NK-92 (cell line): ENCODE data around the gene SLC12A7.

ENCODE experiments used
- DNase-seq: peaks from one replicate; lab custom pipeline; 2025; ENCODE audit not compliant: unreplicated experiment; lab: John Stamatoyannopoulos, UW

SLC12A7 gene

GRCh38 chr5:1038417-1039209, 73.2 kb downstream of the SLC12A7 start:
- no peak for DNase-seq

DNA sequence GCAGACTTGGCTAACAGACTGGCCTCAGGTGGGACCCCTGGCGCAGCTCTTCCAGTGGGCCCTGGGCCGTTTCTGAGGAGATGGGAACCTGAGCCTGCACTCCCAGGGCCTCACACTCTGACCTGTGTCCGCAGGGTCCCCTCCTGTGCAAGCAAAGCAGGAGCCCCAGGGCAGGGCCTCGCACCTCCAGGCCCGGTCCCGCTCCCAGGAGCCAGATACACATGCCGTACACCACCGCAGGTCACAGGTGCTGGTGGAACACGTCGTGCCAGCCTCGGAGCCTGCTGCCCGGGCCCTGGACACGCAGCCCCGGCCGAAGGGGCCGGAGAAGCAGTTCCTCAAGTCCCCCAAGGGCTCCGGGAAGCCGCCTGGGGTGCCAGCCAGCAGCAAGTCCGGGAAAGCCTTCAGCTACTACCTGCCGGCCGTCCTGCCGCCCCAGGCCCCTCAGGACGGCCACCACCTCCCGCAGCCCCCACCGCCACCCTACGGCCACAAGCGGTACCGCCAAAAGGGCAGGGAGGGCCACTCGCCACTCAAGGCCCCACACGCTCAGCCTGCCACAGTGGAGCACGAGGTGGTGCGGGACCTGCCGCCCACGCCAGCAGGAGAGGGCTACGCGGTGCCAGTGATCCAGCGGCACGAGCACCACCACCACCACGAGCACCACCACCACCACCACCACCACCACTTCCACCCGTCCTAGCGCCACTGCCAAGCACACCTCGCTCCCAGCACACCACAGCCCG, 74.0 kb downstream of the SLC12A7 start:
- DNase-seq, result no peak

- no peak for DNase-seq
These were observed 74.7 kb downstream of the SLC12A7 start for GRCh38 chr5:1037123-1037670.

GRCh38 chr5:1036504-1037122, 75.2 kb downstream of the SLC12A7 start:
- DNase-seq, result no peak

DNA sequence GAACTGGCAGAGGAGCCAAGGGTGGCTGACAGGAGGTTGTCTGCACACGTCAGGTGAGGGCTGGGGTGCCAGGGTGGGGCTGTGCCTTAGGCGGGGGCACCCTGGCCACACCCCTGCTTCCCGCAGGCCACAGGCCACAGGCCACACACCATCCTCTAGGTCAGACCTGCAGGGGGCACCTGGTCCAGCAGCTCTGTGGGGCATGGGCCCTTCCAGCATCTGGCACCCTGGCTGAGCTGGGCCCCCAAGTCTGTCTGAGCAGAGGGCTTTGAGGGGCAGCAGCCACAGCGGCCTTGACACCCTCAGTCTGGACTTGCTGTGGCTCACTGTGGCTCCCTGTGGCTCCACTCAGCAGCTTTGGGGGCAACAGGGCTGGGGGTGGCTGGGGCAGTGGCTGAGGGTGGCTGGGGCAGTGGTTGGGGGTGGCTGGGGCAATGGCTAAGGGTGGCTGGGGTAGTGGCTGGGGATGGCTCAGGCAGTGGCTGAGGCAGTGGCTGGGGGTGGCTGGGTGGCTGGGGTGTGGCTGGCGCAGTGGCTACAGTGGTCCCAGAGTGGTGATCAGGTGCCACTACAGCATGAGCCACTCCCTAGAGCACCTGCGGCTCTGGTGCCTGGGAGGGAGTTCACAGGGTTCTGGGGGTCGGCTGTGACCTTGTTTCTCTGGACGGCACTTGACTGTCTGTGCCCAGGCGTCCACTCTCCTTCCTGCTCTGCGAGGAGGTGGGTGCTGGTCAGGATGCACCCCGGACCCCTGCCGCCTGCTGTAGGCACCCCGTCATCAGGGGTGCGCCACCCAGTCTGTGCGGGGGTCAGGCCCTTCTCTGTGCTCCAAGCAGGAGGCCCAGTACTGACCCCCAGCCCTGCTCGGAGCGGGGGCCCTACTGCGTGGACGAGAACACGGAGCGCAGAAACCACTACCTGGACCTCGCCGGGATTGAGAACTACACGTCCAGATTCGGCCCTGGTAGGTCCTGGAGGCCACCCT, 76.2 kb downstream of the SLC12A7 start:
- no peak for DNase-seq

DNA sequence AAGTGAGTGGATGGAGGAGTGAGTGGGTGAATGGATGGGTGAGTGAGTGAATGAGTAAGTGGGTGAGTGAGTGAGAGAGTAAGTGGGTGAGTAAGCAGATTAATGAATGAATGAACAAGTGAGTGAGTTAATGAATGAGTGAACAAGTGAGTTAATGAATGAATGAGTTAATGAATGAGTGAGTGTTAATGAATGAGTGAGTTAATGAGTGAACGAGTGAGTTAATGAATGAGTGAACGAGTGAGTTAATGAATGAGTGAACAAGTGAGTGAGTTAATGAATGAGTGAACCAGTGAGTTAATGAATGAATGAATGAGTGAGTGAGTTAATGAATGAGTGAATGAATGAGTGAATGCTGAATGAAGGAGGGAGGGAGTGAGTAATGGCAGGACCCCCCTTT, 76.9 kb downstream of the SLC12A7 start:
- DNase-seq, result no peak

- no peak for DNase-seq
These were observed 77.4 kb downstream of the SLC12A7 start for GRCh38 chr5:1034421-1034905.

DNA sequence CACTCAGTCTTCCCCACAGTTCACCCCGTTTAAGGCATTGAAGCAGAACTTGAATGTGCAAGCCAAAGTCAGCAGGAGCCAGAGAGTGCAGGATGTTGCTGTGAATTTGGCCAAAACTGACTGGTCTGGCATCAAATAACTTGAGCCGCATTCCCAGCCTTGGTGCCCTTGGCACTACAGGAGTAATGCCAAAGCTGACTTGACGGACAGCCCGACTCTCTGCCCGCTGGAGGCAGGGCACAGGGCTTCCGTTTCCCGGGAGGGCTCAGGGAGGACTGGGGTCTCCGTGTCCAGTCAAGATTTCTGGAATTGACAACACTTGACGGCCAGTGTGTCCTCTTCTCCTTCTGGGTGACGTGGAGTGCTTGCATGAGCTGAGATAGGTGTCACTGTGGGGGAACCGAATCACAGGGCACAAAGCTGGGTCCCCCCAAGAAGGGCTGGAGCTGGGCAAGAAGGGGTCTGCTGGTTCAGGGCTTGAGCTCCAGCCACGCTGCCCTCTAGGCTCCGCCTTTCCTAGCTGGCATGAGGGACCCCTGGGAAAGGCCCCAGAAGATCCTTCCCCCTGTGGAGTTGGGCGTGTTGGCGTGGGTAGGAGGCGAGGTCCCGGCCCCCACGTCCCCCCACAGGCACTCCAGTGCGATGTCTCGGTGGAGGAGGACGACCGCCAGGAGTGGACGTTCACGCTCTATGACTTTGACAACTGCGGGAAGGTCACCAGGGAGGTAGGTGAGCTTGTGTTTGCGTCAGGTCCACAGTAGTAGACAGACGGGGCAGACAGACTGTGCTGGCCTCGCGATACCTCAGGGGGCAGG, 78.0 kb downstream of the SLC12A7 start:
- DNase-seq, result no peak

GRCh38 chr5:1033178-1033577, 78.7 kb downstream of the SLC12A7 start:
- DNase-seq, result no peak

DNA sequence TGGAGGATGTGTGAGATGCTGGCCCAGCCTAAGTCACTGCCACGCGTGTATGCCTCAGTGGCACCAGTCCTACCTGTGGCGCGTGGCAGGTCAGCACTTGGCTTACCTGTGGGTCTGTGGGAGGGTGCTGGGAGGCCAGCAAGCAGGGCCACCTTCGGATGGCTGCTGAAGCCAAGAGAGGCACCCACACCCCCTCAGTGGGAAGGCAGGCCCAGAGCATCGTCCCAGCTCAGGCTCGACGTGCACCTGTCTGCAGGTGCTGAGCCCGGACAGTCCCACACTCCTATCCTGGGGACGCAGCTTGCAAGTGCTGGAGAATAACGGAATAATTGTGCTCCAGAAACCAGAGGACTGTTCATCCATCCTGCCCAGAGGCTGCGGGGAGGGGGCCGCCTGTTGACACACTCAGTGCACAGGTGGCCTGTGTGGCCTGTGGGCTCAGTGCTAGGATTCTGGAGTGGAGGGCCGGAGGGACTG, 79.3 kb downstream of the SLC12A7 start:
- no peak for DNase-seq

- no peak for DNase-seq
These were observed 79.9 kb downstream of the SLC12A7 start for GRCh38 chr5:1032011-1032410.

DNA sequence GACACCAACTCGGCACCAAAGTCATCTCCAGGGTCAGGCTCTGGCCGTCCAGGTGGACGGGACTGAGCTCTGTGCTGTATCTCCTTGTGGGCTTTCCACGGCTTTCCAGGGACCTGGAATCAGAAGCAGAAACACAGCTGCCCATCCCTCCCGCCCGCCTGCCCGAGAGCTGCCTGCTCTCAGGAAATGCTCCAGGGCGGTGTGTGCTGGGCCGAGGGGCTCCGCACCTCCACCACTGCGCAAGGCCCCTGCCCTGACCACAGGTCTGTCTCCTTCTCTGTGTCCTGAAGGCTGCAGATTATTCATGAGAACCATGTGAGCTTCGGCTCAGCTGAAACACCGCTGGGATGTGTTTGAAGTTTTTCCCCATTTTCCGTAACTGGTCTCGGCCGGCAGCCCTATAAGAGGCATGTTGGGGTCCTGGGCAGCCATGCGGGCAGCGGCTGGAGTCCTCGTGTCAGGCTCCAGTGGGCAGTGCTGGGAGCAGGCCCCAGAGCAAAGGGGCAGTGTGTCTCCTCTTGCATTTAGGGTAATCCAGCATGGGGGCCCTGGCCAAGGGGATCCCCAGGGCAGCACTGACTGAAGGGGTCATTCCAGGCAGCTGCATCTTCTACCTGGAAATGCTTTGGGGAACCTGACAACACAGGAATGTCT, 80.4 kb downstream of the SLC12A7 start:
- no peak for DNase-seq

- no peak for DNase-seq
These were observed 81.0 kb downstream of the SLC12A7 start for GRCh38 chr5:1030801-1031271.

GRCh38 chr5:1029945-1030625, 81.8 kb downstream of the SLC12A7 start:
- no peak for DNase-seq

DNA sequence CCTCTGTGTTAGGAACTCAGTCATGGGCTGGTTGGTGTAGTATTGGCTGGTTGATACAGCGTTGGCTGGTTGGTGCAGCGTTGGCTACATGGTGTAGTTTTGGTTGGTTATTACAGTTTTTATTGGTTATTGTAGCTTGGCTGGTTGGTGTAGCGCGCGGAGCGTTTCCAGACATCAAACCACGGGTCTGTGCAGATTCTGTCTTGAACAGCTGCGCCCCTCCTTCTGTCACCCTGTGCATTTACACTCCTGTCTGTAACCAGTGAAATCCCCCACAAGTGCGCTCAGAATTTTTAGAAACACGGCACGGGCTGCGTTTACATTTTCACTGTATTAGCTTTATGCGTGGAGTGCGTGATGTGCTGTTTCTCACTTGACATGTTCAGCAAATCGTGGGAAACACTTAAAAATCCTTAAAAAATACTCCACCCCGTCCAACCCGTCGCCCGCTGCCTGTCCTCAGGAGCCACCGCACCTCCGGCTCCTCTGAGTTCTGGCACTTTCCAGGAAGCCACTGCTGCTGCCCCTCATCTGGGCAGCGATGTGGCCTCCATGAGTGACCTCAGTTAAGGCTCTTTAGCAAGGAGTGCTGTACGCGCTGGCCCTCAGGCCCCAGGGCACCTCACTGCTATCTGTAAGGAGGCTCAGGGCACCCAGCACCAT, 82.5 kb downstream of the SLC12A7 start:
- DNase-seq, result no peak

DNA sequence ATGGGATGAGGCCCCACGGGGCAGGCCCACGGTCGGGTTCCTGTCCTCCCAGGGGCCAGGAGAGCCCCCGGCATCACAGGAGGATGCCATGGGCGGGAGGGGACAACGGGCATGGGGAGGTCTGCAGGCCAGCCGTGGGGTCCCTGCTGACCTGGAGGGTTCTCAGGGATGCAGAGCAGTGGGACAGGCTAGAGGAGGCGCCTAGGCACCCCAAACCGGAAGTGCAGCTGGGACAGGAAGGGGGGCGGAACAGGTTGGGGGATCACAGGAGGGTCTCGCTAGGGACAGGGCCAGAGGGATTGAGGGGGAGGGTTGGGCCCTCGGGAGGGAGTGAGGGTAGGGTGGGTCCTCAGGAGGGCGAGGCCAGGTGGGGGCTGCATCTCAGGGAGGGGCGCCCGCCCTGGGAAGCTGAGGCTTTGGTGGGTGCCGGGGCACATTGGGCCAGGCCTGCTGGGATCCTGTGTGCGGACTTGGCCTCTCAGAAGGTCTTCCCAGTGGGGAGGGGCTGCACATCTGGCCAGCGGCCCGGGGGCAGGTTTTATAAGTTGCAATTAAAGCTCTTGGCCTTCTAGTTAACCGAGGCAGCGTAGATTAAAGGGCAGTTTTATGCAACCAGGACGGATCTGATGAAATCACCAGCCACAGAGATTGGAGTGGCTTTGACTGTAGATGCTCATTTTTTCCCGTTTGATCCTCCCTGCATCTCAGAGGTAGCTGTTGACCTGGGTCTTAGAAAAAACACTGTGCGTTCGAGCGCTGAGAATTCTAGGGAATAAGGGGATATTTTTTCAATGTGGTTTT, 83.2 kb downstream of the SLC12A7 start:
- DNase-seq, result no peak
